ENCODE results near the gene AWAT2. TPM values are rescaled to one million over a fixed set of nuclear protein-coding genes. Genes with fewer than 3 reads are reported as not detected.

The AWAT2 gene
- total and polyA plus RNA-seq, 10 of the 15 experiments (the other 5 are each of a cell fraction or from before 2014, with no cell fraction given): not detected

DNA sequence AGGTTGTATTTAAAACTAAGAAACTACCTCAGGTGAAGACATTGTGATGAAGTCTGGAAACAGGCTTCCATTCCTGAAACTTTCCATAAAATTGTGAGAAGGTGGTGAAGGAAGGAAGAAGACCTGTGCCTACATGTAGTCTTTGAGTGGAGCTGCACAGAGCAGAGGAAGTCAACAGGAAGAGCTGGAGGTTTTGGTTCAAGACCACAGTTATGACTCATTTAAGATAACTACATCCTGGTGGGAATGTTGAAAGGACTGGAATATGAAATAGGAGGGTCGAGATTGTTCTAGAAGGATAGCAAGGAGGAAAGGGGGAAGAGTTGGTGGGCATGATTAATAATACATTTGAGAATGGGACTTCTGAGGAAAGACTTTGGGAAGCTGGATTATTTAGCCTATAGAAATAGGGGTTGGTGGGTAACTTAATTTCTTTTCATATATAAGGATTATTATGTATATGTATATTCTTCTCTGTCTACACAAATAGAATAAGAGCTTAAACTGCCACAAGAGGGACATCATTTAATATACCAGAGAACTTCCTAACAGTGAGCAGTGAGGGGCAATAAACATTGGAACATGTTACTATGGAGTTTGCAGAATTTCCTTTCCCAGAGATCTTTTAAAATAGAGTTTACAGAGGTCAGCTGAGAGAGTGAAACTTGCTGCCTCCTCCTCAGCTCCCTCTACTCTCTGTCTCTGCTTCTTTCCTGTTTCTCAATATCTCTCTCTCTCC, 23.5 kb downstream of the AWAT2 start:
- POLR2A ChIA-PET: interaction anchor here (0.6 kb wide), 1 partner anchor 613 kb away, joined by 4 read pairs; no protein-coding TSS in a partner anchor

More for the DNA sequence above, 23.5 kb downstream of the AWAT2 start:
- Histone ChIP-seq H3K36me3 (ENCODE audit: control insufficient read depth in 2 of 2, insufficient read depth in 2 of 2, low read length in 1 of 2) (no peaks in the 10 kb centered on the region), H3K27me3 (replicated peaks in 1 of 2; ENCODE audit: control insufficient read depth in 2 of 2, insufficient read depth in 2 of 2, low read length in 1 of 2) (no peaks in the 10 kb centered on the region), H3K79me2 (ENCODE audit: control insufficient read depth, insufficient read depth, low read length) (no peaks in the 10 kb centered on the region), H4K20me1 (ENCODE audit: control insufficient read depth, insufficient read depth) (no peaks in the 10 kb centered on the region), H3K4me3 (no peak overlapping the region), H3K4me2 (ENCODE audit: control insufficient read depth, insufficient read depth) (no peak overlapping the region), H3K9me3 (replicated peaks; ENCODE audit: control insufficient read depth, insufficient read depth, low read length) (no peaks in the 10 kb centered on the region), H3K4me1 (ENCODE audit: control insufficient read depth, insufficient read depth, low read length) (no peaks in the 10 kb centered on the region), H2AFZ (ENCODE audit: control insufficient read depth, low read depth, low read length) (no peak overlapping the region), H3K27ac (ENCODE audit: control insufficient read depth, insufficient read depth) (no peak overlapping the region), H3K9ac (ENCODE audit: control insufficient read depth, insufficient read depth, low read length) (no peak overlapping the region)
- 0% methylated on average over 1 of the region's 1 CpG for WGBS (ENCODE audit: insufficient coverage, insufficient replicate concordance, low lambda C conversion rate, missing lambda C conversion rate)
- intact Hi-C loops (cut with micrococcal nuclease; ENCODE audit: unreplicated experiment) (no loop called here), in situ Hi-C loops (cut with MboI) (loop anchor here (25.0 kb wide), 2 partner anchors 111 to 411 kb away; partner anchors contain the start of genes DLG3 and IGBP1)
- ChIA-PET SMC1A (ENCODE audit: uncharacterized antibody, unreplicated experiment) (interaction anchor here (1.6 kb wide), 1 partner anchor 9 kb away, joined by 3 read pairs; no protein-coding TSS in a partner anchor), RAD21 (ENCODE audit: unreplicated experiment) (no interaction called here), CTCF (interaction anchor here (1.2 to 1.5 kb wide), 2 partner anchors 8 to 21 kb away, joined by 3 to 4 read pairs; no protein-coding TSS in a partner anchor)
- ATAC-seq: no peak
- no TSS peak for BruUV-seq (replicated peaks)
- TF ChIP-seq, protein P1, sequence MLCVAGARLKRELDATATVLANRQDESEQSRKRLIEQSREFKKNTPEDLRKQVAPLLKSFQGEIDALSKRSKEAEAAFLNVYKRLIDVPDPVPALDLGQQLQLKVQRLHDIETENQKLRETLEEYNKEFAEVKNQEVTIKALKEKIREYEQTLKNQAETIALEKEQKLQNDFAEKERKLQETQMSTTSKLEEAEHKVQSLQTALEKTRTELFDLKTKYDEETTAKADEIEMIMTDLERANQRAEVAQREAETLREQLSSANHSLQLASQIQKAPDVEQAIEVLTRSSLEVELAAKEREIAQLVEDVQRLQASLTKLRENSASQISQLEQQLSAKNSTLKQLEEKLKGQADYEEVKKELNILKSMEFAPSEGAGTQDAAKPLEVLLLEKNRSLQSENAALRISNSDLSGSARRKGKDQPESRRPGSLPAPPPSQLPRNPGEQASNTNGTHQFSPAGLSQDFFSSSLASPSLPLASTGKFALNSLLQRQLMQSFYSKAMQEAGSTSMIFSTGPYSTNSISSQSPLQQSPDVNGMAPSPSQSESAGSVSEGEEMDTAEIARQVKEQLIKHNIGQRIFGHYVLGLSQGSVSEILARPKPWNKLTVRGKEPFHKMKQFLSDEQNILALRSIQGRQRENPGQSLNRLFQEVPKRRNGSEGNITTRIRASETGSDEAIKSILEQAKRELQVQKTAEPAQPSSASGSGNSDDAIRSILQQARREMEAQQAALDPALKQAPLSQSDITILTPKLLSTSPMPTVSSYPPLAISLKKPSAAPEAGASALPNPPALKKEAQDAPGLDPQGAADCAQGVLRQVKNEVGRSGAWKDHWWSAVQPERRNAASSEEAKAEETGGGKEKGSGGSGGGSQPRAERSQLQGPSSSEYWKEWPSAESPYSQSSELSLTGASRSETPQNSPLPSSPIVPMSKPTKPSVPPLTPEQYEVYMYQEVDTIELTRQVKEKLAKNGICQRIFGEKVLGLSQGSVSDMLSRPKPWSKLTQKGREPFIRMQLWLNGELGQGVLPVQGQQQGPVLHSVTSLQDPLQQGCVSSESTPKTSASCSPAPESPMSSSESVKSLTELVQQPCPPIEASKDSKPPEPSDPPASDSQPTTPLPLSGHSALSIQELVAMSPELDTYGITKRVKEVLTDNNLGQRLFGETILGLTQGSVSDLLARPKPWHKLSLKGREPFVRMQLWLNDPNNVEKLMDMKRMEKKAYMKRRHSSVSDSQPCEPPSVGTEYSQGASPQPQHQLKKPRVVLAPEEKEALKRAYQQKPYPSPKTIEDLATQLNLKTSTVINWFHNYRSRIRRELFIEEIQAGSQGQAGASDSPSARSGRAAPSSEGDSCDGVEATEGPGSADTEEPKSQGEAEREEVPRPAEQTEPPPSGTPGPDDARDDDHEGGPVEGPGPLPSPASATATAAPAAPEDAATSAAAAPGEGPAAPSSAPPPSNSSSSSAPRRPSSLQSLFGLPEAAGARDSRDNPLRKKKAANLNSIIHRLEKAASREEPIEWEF (IDR thresholded peaks at IDR 0.05; ENCODE audit: insufficient replicate concordance, low read depth, low read length): no peak
- TF ChIP-seq, protein P2, sequence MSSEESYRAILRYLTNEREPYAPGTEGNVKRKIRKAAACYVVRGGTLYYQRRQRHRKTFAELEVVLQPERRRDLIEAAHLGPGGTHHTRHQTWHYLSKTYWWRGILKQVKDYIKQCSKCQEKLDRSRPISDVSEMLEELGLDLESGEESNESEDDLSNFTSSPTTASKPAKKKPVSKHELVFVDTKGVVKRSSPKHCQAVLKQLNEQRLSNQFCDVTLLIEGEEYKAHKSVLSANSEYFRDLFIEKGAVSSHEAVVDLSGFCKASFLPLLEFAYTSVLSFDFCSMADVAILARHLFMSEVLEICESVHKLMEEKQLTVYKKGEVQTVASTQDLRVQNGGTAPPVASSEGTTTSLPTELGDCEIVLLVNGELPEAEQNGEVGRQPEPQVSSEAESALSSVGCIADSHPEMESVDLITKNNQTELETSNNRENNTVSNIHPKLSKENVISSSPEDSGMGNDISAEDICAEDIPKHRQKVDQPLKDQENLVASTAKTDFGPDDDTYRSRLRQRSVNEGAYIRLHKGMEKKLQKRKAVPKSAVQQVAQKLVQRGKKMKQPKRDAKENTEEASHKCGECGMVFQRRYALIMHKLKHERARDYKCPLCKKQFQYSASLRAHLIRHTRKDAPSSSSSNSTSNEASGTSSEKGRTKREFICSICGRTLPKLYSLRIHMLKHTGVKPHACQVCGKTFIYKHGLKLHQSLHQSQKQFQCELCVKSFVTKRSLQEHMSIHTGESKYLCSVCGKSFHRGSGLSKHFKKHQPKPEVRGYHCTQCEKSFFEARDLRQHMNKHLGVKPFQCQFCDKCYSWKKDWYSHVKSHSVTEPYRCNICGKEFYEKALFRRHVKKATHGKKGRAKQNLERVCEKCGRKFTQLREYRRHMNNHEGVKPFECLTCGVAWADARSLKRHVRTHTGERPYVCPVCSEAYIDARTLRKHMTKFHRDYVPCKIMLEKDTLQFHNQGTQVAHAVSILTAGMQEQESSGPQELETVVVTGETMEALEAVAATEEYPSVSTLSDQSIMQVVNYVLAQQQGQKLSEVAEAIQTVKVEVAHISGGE (CRISPR knock-in tag; IDR thresholded peaks at IDR 0.05): no peak
- TF ChIP-seq WRNIP1 (IDR thresholded peaks at IDR 0.05; ENCODE audit: borderline replicate concordance, low read depth, low read length) (no peak), PAX5 (IDR thresholded peaks at IDR 0.05; ENCODE audit: borderline replicate concordance, low read depth, low read length) (no peak), RAD51 (IDR thresholded peaks at IDR 0.05) (no peak), POLR2A (IDR thresholded peaks at IDR 0.05; ENCODE audit: low read depth, low read length) (no peak), POU2F2 (IDR thresholded peaks at IDR 0.05; ENCODE audit: borderline replicate concordance, low read depth, low read length) (no peak), TCF12 (IDR thresholded peaks at IDR 0.05; ENCODE audit: low read depth, low read length) (no peak), BCL11A (IDR thresholded peaks at IDR 0.05; ENCODE audit: low read depth, low read length) (no peak), CEBPB (IDR thresholded peaks at IDR 0.05; ENCODE audit: borderline replicate concordance in 1 of 2, low read depth in 2 of 2, low read length in 2 of 2) (no peak)
- TF ChIP-seq, protein P3, sequence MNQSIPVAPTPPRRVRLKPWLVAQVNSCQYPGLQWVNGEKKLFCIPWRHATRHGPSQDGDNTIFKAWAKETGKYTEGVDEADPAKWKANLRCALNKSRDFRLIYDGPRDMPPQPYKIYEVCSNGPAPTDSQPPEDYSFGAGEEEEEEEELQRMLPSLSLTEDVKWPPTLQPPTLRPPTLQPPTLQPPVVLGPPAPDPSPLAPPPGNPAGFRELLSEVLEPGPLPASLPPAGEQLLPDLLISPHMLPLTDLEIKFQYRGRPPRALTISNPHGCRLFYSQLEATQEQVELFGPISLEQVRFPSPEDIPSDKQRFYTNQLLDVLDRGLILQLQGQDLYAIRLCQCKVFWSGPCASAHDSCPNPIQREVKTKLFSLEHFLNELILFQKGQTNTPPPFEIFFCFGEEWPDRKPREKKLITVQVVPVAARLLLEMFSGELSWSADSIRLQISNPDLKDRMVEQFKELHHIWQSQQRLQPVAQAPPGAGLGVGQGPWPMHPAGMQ (IDR thresholded peaks at IDR 0.05; ENCODE audit: borderline replicate concordance): no peak
- FAIRE-seq: no peak
- no peak for DNase-seq (ENCODE audit: low read depth, low spot score)
